ENCODE results near the gene NLGN2. TPM values are rescaled to one million over a fixed set of nuclear protein-coding genes. Genes with fewer than 3 reads are reported as not detected.

NLGN2 gene
- total RNA-seq, 1 experiment from 2014 or later = 6.7 TPM

GRCh38 chr17:7383742-7384488 lies 23.7 kb upstream of the NLGN2 start:
- BruUV-seq (replicated peaks) = no TSS peak
- H3K27me3 Mint-ChIP-seq (ENCODE audit: insufficient read depth, unreplicated experiment) = no peaks in the 10 kb centered on the region
- TF ChIP-seq, protein P1, sequence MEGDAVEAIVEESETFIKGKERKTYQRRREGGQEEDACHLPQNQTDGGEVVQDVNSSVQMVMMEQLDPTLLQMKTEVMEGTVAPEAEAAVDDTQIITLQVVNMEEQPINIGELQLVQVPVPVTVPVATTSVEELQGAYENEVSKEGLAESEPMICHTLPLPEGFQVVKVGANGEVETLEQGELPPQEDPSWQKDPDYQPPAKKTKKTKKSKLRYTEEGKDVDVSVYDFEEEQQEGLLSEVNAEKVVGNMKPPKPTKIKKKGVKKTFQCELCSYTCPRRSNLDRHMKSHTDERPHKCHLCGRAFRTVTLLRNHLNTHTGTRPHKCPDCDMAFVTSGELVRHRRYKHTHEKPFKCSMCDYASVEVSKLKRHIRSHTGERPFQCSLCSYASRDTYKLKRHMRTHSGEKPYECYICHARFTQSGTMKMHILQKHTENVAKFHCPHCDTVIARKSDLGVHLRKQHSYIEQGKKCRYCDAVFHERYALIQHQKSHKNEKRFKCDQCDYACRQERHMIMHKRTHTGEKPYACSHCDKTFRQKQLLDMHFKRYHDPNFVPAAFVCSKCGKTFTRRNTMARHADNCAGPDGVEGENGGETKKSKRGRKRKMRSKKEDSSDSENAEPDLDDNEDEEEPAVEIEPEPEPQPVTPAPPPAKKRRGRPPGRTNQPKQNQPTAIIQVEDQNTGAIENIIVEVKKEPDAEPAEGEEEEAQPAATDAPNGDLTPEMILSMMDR (IDR thresholded peaks at IDR 0.05; ENCODE audit: unreplicated experiment) = no peak
- no peak for DNase-seq (ENCODE audit: unreplicated experiment)
- no peak overlapping the region for H3K4me3 Mint-ChIP-seq (ENCODE audit: unreplicated experiment)
- peaks cover 13% of the 10 kb centered on the region for H3K4me1 Mint-ChIP-seq (ENCODE audit: insufficient read depth, unreplicated experiment)
- no peak overlapping the region for H3K27ac Mint-ChIP-seq (ENCODE audit: low read depth, unreplicated experiment)
- peaks cover 33% of the 10 kb centered on the region for H3K36me3 Mint-ChIP-seq (ENCODE audit: insufficient read depth, unreplicated experiment)
- intact Hi-C loops (cut with micrococcal nuclease) = no loop called here
- POLR2A ChIA-PET = interaction anchor here (0.6 to 1.4 kb wide), 5 partner anchors 9 to 100 kb away, joined by 3 read pairs; no protein-coding TSS in a partner anchor
- H3K9me3 Mint-ChIP-seq (ENCODE audit: unreplicated experiment) = peaks cover 7% of the 10 kb centered on the region
- CTCF ChIA-PET = no interaction called here

GRCh38 chr17:7384489-7385081 lies 23.1 kb upstream of the NLGN2 start:
- intact Hi-C loops (cut with micrococcal nuclease) = no loop called here
- TF ChIP-seq, protein P1 (IDR thresholded peaks at IDR 0.05; ENCODE audit: unreplicated experiment) = no peak
- no TSS peak for BruUV-seq (replicated peaks)
- no peaks in the 10 kb centered on the region for H3K27me3 Mint-ChIP-seq (ENCODE audit: insufficient read depth, unreplicated experiment)
- ChIA-PET POLR2A (interaction anchor here (0.7 to 1.4 kb wide), 4 partner anchors 13 to 173 kb away, joined by 3 to 4 read pairs (median 3); no protein-coding TSS in a partner anchor), CTCF (interaction anchor here (1.2 kb wide), 1 partner anchor 30 kb away, joined by 3 read pairs; no protein-coding TSS in a partner anchor)
- H3K4me1 Mint-ChIP-seq (ENCODE audit: insufficient read depth, unreplicated experiment) = peaks cover 13% of the 10 kb centered on the region
- H3K9me3 Mint-ChIP-seq (ENCODE audit: unreplicated experiment) = no peaks in the 10 kb centered on the region
- DNase-seq (ENCODE audit: unreplicated experiment) = no peak
- peaks cover 40% of the 10 kb centered on the region for H3K36me3 Mint-ChIP-seq (ENCODE audit: insufficient read depth, unreplicated experiment)
- H3K4me3 Mint-ChIP-seq (ENCODE audit: unreplicated experiment) = no peak overlapping the region
- no peak overlapping the region for H3K27ac Mint-ChIP-seq (ENCODE audit: low read depth, unreplicated experiment)

- TF ChIP-seq, protein P1 (IDR thresholded peaks at IDR 0.05; ENCODE audit: unreplicated experiment) = no peak
- DNase-seq (ENCODE audit: unreplicated experiment) = no peak
- Mint-ChIP-seq H3K9me3 (ENCODE audit: unreplicated experiment) (no peaks in the 10 kb centered on the region), H3K4me3 (ENCODE audit: unreplicated experiment) (no peak overlapping the region), H3K27me3 (ENCODE audit: insufficient read depth, unreplicated experiment) (no peaks in the 10 kb centered on the region), H3K27ac (ENCODE audit: low read depth, unreplicated experiment) (no peak overlapping the region), H3K36me3 (ENCODE audit: insufficient read depth, unreplicated experiment) (peaks cover 50% of the 10 kb centered on the region), H3K4me1 (ENCODE audit: insufficient read depth, unreplicated experiment) (no peaks in the 10 kb centered on the region)
- intact Hi-C loops (cut with micrococcal nuclease) = no loop called here
- ChIA-PET POLR2A (interaction anchor here (1.2 to 1.6 kb wide), 2 partner anchors 11 to 165 kb away, joined by 3 to 4 read pairs; no protein-coding TSS in a partner anchor), CTCF (interaction anchor here (0.6 to 1.2 kb wide), 4 partner anchors 29 to 73 kb away, joined by 3 to 4 read pairs (median 3); no protein-coding TSS in a partner anchor)
- no TSS peak for BruUV-seq (replicated peaks)
These were observed 18.8 kb upstream of the NLGN2 start for GRCh38 chr17:7388856-7389255.
